GM18508 (cell line): Measurements from ENCODE around the gene RNF215.

Experiments used
- ATAC-seq: cut with Tn5 transposase; IDR thresholded peaks from one replicate; pipeline ENCODE4 v1.9.1; 2021; ENCODE audit warnings: moderate number of reproducible peaks; ENCODE audit not compliant: insufficient read depth, unreplicated experiment

Gene RNF215

DNA sequence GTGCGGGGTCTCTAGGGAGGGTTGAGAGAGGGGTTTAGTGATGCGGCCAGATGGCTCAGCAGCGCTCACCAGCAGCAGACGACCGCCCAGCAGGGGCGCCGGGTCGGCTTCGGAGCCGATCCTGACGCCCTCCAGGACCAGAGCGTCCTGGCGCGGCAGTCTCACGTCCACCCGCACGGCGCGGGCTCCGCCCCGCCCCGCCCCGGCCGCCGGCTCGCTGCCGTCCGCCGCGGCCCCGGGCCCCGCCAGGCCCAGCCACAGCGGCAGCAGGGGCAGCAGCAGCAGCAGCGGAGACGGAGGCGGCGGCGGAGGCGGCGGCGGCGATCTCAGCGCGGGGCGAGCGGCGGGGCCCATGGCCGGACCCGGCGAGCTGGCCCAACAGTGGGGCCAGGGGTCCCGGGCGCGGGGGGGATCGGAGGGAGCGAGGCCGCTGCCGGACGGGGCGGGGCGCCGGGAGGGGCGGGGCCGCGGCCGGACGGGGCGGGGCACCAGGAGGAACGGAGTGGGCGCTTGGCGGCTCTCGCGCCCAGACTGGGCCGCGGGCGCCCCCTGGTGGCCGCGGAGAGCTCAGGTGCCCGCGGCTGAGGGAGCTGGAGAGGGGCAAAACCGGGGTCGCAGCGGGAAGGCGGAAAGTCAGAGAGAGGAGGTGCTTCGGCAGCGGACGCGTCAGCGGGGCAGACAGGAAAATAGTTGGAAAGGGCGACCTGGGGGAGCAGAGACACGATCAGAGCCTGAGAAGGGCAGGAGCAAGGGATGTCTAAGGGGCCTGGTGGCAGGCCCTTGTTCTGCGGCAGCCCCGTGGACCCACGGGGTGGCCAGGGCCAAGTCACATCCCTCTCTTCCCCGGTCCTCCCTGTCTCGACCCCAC, at the start of gene RNF215:
TSS of gene RNF215 (minus strand) at position 452 of the 868 bp plus-strand sequence. CDS start at position 354, 98 bp downstream.
- ATAC-seq, result no peak

DNA sequence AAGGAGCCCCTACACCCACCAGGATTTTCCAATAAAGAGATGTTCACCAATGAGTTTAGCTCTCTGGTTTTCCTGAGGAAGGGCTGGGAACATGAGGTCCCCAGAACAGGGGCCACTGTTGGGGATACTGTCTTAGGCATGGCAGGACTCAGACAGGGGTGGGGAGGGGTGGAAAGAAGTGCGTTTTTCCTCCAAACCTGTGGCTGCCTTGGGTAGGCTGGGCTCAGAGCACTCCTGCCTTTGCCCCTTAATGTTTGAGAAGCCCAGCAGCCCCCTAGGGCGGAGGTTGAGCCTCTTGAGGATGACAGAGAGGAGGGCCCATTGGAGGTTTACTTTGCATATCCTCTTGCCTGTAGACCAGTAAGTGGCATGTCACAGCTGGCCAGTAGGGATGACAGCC, 49.0 kb upstream of the RNF215 start:
- ATAC-seq, result no peak

DNA sequence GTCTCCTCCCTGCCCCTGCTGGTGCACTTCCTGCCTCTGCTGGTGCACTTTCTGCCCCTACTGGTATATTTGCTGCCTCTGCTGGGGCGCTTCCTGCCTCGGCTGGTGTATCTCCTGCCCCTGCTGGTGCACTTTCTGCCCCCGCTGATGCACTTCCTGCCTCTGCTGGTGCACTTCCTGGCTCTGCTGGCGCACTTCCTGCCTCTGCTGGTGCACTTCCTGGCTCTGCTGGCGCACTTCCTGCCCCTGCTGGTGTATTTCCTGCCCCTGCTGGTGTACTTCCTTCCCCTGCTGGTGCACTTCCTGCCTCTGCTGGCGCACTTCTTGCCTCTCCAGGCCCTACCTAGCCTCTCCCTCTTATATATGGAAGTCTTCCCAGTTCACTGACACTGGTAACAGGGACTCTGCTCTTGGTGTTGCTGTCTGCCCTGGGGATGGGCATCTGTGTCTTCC, 48.5 kb upstream of the RNF215 start:
- ATAC-seq, result no peak

DNA sequence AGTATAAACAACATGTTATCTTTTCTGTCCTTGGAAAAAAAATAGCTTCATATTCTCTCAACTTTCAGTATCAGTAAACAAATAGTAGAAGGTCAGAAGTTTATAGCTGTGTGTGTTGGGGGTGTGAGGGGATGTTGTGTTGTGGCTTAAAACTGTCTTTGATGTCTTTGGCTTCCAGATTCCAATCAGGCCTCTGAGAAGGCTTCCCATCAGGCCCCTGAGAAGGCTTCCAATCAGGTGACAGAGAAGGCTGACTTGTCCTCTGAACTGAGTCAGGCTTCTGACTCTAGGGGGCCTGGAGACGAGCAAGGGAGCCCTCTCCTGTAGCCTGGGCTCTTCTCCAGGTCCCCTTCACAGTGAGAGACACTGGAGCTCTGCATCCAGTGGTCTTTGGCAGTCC, 47.6 kb upstream of the RNF215 start:
- no peak for ATAC-seq

DNA sequence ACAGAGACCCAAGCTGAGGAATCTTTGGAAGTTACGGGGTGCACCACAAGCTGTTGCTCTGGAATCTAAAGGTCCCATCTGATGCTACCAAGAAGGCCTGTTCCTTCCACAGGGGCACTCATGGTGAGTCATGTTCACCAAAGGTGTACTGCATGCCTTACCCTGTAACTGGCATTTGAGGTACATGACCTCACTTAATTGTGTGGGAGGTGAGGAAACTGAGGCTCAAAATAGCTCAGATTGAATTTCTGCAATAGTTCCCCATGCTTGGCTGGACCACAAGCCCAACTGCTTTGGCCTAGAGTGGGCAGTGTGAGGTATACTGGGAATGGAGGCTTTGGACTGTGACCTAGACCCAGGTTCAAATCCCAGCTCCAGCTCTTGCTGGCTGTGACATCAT, 46.6 kb upstream of the RNF215 start:
- no peak for ATAC-seq

DNA sequence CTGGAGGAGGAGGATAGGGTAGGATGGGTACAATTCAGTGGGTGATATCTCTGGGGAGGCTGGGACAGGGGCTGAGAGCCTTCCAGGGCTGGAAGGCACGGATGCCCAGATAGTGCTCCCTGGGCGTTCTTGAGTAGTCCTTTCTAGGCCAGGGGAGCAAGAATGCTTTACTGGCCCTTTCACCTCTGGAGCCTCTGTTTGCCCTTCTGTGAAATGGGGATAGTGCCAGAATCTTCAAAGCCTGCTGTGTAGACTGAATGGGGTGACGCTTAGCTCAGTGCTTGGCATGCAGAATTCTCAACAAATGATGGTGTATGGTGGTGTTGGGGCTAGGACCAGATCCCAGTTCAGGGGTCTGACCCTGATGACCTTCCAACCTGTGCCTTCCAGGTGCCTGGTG, 46.0 kb upstream of the RNF215 start:
- no peak for ATAC-seq

DNA sequence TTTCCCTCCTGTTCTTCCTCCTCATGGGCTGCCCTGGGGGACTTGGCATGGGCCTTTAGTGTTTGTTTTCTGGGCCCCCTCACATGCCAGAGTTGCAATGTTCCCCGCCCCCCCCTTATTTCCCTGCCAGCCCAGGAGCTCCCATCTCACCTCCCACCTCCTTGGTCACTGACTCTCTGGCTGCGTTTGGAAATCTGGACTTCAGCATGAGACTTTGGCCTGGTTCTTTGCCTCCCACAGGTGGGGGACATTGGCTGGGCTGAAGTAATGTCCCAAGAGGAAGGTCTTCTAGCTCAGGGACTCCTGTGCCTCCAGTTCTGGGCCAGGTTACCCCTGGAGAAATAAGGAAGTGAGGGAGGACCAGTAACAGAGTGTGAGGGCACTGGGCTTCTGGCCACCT, 45.3 kb upstream of the RNF215 start:
- no peak for ATAC-seq

DNA sequence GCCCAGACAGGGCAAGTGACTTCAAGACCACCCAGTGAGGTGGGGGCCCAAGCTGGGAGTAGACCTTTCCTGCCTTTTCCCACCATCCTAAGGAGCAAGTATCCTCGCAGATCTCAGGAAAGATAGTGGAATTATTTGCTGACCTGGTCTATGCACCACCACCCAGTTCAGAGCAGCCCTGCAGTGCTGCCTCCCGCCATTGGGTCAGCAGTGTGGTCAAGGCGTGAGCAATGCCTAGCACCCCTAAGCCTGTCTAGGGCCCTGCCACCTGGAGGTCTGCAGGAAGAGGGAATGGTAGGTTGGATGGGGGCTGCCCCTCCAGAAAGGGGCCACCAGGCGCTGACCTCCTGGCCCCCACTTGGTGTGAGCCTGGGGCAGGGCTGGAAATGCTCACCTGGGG, 44.9 kb upstream of the RNF215 start:
- no peak for ATAC-seq

DNA sequence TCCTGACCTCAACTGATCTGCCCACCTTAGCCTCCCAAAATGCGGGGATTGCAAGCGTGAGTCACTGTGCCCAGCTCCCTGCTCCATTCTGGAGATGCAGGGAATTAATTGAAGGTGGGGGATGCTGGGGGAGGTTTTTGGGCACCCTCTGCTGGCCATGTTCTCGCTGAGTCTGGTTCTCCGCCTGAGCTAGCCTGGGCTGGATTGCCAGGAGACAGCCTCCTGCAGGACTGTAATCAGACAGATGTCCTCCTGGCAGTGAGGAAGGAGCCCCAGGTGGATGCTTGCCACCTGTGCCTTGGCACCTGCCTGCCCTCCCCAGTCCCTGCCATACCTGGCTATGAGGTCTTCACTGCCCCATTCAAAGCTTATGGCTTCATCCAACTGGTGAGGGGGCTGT, 43.7 kb upstream of the RNF215 start:
- no peak for ATAC-seq

DNA sequence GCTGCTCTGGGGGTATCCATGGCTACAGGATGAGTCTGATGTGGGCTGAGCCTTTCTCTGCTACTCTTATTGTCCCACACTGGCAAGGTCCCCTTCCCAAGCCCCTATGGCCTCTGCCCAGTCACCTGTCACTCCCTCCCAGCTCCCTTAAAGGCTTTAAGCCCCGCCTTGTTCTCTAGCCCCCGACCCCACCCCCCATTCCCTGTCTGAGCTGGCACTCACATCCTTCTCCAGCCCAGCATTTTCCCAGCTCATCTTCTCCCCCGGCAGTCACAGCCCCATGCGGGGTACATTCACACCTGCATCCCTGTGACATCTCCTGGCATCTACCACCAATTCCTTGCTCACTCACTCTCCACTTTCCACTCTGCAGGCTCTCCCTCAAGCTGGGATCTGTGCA, 42.7 kb upstream of the RNF215 start:
- ATAC-seq, result no peak

DNA sequence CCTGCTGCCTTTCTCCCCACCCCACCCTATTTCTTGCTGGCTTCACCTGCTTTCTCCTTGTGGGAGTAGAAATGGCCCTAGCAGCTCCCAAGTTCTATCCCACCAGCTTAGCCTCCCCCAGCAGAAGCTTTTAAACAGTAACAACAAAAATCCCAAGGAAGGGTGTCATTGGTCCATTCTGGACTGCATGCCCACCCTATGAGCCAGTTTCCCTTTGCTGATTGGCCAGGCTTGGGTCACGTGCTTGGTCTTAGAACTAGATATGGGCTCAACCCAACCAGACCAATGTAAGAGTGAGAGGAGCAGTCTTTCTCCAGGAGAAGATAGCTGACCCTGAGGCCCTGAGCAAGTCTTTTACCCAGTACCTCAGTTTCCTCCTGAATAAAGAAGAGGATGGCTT, 40.7 kb upstream of the RNF215 start:
- no peak for ATAC-seq

DNA sequence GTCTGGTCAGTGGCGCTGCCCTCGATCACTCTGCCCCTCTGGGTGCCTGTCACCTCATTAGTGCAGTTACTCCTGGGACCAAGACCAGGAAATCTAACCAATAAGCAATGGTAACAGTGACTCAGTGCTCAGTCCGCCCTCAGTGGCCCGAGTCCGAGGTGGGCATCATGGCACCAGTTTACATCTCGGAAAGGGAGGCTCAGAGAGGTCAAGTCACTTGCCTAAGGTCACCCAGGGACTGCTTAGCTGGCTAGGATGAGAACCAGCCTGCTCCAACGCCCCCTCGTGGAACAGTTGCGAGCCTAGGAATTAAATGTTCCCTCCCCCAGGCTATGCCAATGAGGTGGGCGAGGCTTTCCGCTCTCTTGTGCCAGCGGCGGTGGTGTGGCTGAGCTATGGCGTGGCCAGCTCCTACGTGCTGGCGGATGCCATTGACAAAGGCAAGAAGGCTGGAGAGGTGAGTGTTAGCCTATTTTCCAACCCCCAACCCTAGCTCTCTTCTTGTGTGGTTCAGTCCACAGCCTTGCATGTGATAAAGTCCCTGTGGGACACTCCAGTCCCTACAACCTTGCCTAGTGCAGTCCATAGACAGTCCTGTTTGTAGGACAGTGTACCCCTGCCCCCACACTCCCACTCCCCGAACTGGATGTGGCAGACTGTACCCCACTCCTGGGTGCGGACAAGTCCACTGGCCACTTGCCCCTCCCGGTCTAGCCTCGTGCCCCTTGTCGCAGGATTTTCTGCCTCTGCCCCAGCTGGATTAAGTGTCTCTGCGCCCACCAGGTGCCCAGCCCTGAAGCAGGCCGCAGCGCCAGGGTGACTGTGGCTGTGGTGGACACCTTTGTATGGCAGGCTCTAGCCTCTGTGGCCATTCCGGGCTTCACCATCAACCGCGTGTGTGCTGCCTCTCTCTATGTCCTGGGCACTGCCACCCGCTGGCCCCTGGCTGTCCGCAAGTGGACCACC, 39.5 kb upstream of the RNF215 start:
- ATAC-seq, result no peak

DNA sequence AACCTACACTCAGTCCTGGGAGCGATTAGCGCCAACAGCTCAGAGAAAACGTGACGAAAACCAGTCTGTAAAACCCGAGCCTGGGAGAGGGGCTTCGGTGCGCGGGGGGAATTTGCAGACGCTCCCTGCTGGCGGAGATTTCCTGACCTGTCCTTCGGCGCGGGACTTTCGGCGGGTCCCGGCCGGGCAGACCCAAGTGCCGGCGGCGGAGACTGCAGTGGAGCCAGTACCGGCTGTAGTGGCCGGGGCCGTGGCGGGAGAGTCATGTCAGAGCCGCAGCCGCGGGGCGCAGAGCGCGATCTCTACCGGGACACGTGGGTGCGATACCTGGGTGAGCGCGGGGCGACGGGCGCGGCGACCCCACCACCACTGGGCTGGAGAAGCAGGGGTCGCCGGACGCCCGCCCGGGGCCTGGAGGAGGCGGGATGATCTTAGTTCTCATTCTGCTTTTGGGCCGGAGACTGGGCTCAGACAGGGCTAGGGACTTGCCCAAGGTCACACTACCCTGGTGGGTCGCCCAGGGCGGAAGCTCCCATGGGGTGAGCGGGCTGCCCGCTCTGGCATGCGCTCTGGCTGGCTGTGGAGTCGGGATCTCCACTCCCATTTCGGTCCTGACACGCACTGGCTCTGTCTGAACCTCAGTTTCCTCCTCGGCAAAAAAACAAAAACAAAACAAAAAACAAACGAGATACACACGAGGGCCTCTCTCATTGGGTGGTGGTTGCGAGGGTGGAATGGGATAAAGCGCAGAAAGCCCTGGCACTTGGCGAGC, 38.6 kb upstream of the RNF215 start, which contains the start of gene MTFP1:
TSS of gene MTFP1 (plus strand) at position 153 of the 772 bp plus-strand sequence. CDS start at position 265, 112 bp downstream.
- no peak for ATAC-seq

DNA sequence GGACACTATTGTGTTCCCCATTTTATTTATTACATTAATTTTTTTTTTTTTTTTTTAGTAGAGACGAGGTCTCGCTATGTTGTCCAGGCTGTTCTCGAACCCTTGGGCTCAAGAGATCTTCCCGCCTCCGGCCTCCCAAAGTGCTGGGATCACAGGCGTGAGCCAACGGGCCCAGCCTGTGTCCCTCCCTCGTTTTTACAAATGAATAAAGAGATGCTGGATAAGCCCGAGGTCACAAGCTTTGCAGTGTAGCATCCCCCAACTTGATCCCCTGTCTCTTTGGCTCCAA, 38.1 kb upstream of the RNF215 start:
- no peak for ATAC-seq

DNA sequence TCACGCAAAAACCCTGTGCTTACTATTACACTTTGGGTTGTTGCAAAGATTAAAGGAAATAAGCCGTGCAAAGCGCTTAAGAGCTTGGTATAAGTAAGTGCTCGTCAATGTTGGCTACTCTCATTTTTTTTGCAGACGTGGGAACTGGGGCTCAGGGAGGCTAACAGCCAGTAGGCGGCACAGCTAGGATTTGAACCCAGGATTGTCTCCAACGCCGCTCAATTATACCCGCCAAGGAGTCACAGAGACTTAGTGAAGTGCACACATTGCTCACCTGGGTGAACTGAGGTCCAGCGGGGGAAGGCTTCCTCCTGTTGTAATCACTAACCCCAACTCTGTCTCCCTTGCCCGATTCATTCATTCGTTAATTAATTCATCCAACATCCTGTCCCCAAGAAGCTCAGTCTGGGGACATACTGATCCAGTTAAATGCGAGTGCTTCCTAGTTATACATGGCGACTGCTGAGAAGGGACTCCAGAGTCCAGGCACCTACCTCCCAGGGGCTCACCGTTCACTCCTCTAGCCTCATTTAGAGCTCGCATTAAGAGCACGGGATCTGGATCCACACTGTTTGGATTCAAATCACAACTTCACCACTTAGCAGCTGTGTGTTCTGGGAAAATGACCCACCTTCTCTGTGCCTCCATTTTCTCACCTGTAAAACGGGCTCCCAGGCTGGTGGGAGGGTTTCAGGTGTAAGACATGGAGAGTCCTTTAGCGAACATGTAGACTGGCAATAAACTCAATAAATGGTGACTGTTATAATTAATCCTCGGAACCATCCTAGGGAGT, 37.5 kb upstream of the RNF215 start:
- no peak for ATAC-seq

DNA sequence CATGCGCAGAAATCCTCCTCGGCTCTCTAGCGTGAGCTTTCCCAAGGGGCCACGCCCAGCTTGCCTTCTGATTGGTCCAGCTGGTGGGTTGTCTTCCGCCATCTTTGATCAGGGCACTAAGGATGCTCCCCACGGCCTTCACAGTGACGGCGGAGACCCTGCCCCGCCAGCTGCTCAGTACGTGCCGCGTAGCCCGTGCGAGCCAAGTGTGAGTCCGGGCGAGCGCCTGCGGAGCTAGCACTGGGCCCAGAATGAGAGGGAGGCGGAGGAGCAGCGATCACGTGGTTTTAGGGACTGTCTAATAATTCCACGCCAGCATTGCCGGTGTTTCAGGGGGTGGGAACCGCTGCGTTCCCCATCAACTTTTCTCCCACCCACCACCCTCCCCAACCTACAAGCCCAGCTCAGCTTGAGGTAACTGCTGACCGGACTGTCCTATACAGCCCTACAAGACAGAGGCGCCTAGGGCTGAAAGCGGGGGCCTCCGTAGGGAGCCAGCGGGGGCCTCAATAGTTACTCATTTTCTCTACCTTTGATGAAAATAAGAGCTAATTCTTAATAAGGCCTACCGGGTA, 36.8 kb upstream of the RNF215 start:
- peak; percentile 56 for ATAC-seq

DNA sequence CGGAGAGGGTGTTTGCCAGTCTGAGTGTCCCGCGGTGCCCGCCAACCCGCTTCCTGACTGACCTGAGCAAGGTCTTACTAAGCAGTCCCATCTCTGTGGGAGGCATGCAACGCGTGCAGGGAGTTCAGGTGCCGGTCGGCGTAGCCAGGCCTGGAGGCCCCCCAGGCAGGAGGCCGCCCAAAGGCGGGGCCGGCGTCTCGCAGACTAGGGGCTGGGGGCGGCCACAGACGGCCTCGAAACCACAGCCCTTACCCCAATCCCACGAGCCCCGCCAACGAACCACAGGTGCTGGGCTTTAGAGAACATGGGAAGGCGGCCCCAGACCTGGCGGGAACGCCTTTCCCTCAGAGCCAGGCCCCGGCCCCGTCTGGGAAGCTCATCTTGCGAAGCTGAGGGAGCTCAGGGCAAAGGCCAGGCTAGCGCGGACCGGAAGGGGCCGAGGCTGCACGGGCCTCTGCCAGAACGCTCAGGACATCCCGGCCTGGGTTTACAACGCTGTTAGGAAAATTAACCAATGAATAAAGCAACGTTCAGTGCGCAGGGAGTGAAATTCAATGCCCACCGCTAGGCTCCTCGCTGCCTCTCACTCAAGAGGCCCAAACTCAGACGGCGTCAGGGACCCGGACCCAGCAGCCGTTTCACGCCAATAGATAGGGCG, 36.2 kb upstream of the RNF215 start:
- ATAC-seq, result peak; percentile 5

DNA sequence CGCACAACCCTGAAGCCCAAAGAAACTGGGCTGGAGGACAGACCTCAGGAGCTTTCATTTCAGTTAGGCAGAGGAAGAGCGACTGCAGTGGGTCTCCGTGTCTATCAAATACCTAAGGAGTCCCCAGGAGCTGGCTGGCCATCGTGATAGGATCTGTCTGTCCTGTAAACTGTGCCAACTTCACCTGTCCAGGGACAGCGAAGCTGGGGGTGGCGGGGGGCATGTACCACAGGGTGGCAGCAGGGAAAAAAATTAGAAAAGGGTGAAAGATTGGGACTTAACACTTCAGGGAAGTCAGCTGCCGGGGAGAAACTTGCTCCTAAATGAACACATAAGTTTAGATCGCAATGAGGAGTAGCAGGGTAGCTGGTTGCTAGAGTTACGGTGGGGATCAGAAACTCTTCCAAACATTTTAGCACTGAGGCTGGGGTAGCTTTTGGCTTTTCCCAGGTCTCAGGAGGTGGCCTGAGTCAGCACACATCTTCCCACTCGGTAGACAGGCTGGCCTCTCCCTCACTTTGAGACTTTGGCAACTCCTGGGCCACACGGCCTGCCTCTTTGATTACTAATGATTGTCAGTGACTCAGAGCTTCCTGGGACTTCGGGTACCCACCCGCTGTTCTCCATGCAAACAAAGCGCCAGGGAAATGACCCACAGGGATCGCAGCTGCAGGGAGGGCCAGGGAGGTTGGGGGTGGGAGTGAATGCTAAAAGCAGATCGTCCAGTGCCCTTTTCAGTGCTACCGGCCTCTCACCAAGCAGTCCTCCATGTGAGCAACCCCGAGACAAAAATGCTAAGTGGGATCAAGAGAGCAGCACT, 35.5 kb upstream of the RNF215 start:
- no peak for ATAC-seq
